Testis (tissue), 3 donors: ENCODE measurements around the gene PAX7. TPM values are rescaled to one million over a fixed set of nuclear protein-coding genes. Genes with fewer than 3 reads are reported as not detected.

ENCODE experiments used
- DNase-seq: peaks from one replicate; pipeline ENCODE4 v3.0.0-alpha.2; 2019
- H3K27ac ChIP-seq, 2 donors: fragments of 200-600 bp; sonication (generic); one replicate each; pipeline ENCODE4 v1.5.1; 2019
- H3K27me3 ChIP-seq: fragments of 200-600 bp; sonication (generic); one replicate; pipeline ENCODE4 v1.5.1; 2019
- H3K36me3 ChIP-seq: fragments of 200-600 bp; sonication (generic); one replicate; pipeline ENCODE4 v1.5.1; 2017; ENCODE audit warnings: low read depth; ENCODE audit errors: missing control alignments
- H3K4me1 ChIP-seq: fragments of 200-600 bp; sonication (generic); one replicate; pipeline ENCODE4 v1.5.1; 2019
- H3K4me3 ChIP-seq, 2 donors: fragments of 200-600 bp; sonication (generic); one replicate each; pipeline ENCODE4 v1.5.1; 2017 to 2019
- H3K9me3 ChIP-seq: fragments of 200-600 bp; sonication (generic); one replicate; pipeline ENCODE4 v1.5.1; 2017
- CTCF ChIP-seq, 3 experiments: fragments of 450-650 bp in 2 of 3; fragments of 200-600 bp in 1 of 3; sonication (generic) in 1 of 3; IDR thresholded peaks; one replicate each; pipeline ENCODE4 v1.5.1; 2016 to 2019; ENCODE audit warnings: antibody characterized with exemption in 3 of 3, mild to moderate bottlenecking in 2 of 3, moderate library complexity in 1 of 3
- POLR2A ChIP-seq: fragments of 450-650 bp; IDR thresholded peaks from one replicate; pipeline ENCODE4 v1.6.1; 2017; ENCODE audit warnings: antibody characterized with exemption, mild to moderate bottlenecking, moderate library complexity
- WGBS, 2 donors: methylation state at CpG; one replicate each; pipeline ENCODE4 v1.1.5; 2018; 5-methylcytosine and 5-hydroxymethylcytosine counted together
- intact Hi-C: fragments of 100-400 bp; cut with DNase I; formaldehyde crosslinking; loops from one replicate; pipeline ENCODE4 v1.15.1; 2023; ENCODE audit warnings: low total_unique reads
- polyA plus RNA-seq: library from polyadenylated mRNA; stranded (reverse); fragments of 350-450 nt; fragmentation: Illumina TruSeq; extraction: RNeasy Lipid Tissue Mini Kit (QIAGEN cat#74804); gene quantifications from one replicate; pipeline ENCODE4 v1.2.3, GENCODE V29; 2014; ENCODE audit warnings: low read depth, low replicate concordance; ENCODE audit not compliant: insufficient read depth
- total RNA-seq, 2 donors: library from RNA; depleted of rRNA; stranded (reverse); fragments of >200 nt; gene quantifications; one replicate each; pipeline ENCODE4 v1.2.3, GENCODE V29; 2016

The PAX7 gene
- total and polyA plus RNA-seq, 3 donors from 2014 or later = 0.16 to 0.37 (median 0.18) TPM

- no peak overlapping the region for H3K4me3 ChIP-seq
- 72 to 83% methylated on average over 9 of the region's 9 CpGs for WGBS, 2 donors
- H3K27ac ChIP-seq = no peak overlapping the region
- DNase-seq = no peak
- intact Hi-C loops = loop anchor here (5.0 to 10.0 kb wide), 2 partner anchors 215 to 278 kb away; no protein-coding TSS in a partner anchor
- no peak for TF ChIP-seq CTCF (IDR thresholded peaks at IDR 0.05)
- no peak for TF ChIP-seq POLR2A
- H3K27me3 ChIP-seq = no peaks in the 10 kb centered on the region
- no peaks in the 10 kb centered on the region for H3K9me3 ChIP-seq
- no peaks in the 10 kb centered on the region for H3K36me3 ChIP-seq
- no peaks in the 10 kb centered on the region for H3K4me1 ChIP-seq
These were observed 30.9 kb upstream of the PAX7 start for GRCh38 chr1:18599704-18600103.

DNA sequence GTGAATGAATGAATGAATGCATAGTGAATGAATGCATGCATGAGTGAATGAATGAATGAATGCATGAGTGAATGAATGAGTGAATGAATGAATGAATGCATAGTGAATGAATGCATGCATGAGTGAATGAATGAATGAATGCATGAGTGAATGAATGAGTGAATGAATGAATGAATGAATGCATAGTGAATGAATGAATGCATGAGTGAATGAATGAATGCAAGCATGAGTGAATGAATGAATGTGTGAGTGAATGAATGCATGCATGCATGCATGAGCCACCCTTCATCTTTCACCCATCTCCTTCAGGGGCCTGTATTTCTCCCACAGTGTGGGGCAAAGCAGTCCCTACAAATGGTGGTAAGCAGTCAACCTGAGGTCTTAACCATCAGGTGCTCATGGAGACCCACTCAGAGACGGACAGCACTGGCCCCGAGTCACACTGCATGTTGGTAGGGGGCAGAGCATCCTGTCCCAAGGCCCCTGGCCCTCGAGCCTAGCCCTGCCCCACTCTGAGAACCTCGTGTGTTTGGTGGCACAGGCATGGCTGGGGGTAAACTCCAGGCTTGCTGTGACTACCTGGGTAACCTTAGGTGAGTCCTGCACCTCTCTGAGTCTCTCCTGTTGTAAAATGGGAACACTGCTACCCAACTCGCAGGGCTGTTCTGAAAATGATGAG is 28.0 kb upstream of the PAX7 start:
- Histone ChIP-seq H3K4me1 (no peaks in the 10 kb centered on the region), H3K4me3 (no peak overlapping the region), H3K36me3 (no peaks in the 10 kb centered on the region), H3K9me3 (no peaks in the 10 kb centered on the region), H3K27me3 (no peaks in the 10 kb centered on the region), H3K27ac (no peak overlapping the region)
- WGBS, 2 donors = 70 to 81% methylated on average over 4 to 5 of the region's 5 CpGs
- DNase-seq = no peak
- intact Hi-C loops = loop anchor here (10.0 kb wide), 1 partner anchor 212 kb away; no protein-coding TSS in a partner anchor
- no peak for TF ChIP-seq CTCF (IDR thresholded peaks at IDR 0.05)
- TF ChIP-seq POLR2A = no peak

GRCh38 chr1:18603212-18603852 is 27.3 kb upstream of the PAX7 start:
- TF ChIP-seq POLR2A = no peak
- TF ChIP-seq CTCF (IDR thresholded peaks at IDR 0.05) = no peak
- no peak overlapping the region for H3K4me3 ChIP-seq
- no peak overlapping the region for H3K27ac ChIP-seq
- no peaks in the 10 kb centered on the region for H3K9me3 ChIP-seq
- H3K36me3 ChIP-seq = no peaks in the 10 kb centered on the region
- H3K27me3 ChIP-seq = no peaks in the 10 kb centered on the region
- 58 to 61% methylated on average over 10 to 13 of the region's 13 CpGs for WGBS, 2 donors
- H3K4me1 ChIP-seq = no peaks in the 10 kb centered on the region
- DNase-seq = no peak
- intact Hi-C loops = loop anchor here (10.0 kb wide), 1 partner anchor 211 kb away; no protein-coding TSS in a partner anchor

- DNase-seq = no peak
- 76 to 83% methylated on average over 11 to 19 of the region's 19 CpGs for WGBS, 2 donors
These were observed 24.0 kb upstream of the PAX7 start for GRCh38 chr1:18606443-18607288.

More at GRCh38 chr1:18606443-18607288, 24.0 kb upstream of the PAX7 start:
- no peaks in the 10 kb centered on the region for H3K4me1 ChIP-seq
- no peak overlapping the region for H3K27ac ChIP-seq
- intact Hi-C loops = loop anchor here (10.0 kb wide), 1 partner anchor 208 kb away; no protein-coding TSS in a partner anchor
- H3K27me3 ChIP-seq = no peaks in the 10 kb centered on the region
- TF ChIP-seq CTCF (IDR thresholded peaks at IDR 0.05) (no peak), POLR2A (no peak)
- H3K4me3 ChIP-seq = no peak overlapping the region
- no peaks in the 10 kb centered on the region for H3K9me3 ChIP-seq
- no peaks in the 10 kb centered on the region for H3K36me3 ChIP-seq
